MM.1S (cell line): Measurements from ENCODE around the gene CCT5.

Experiments
- DNase-seq: peaks from one replicate; pipeline ENCODE4 v3.0.0-alpha.2; 2015
- H2AFZ ChIP-seq: fragments of 300-600 bp; sonication (generic); 2 replicates; pipeline ENCODE4 v1.6.0; 2016; ENCODE audit warnings: antibody characterized with exemption, low read length
- H3F3A ChIP-seq: fragments of 300-600 bp; sonication (generic); 2 replicates; pipeline ENCODE4 v1.6.1; 2016; ENCODE audit warnings: mild to moderate bottlenecking, antibody characterized with exemption, low read length, moderate library complexity, mixed read lengths; ENCODE audit not compliant: insufficient read depth
- H3K27ac ChIP-seq: fragments of 300-600 bp; sonication (generic); 2 replicates; pipeline ENCODE4 v1.5.1; 2016; ENCODE audit warnings: mild to moderate bottlenecking, low read length
- H3K27me3 ChIP-seq: fragments of 300-600 bp; sonication (generic); replicated peaks from 2 replicates; pipeline ENCODE4 v1.6.0; 2016; ENCODE audit warnings: low read length; ENCODE audit not compliant: insufficient read depth
- H3K36me3 ChIP-seq: fragments of 300-600 bp; sonication (generic); replicated peaks from 2 replicates; pipeline ENCODE4 v1.6.1; 2016; ENCODE audit warnings: mild to moderate bottlenecking, low read length, mixed read lengths; ENCODE audit not compliant: insufficient read depth
- H3K4me1 ChIP-seq: fragments of 300-600 bp; sonication (generic); 2 replicates; pipeline ENCODE4 v1.6.1; 2016; ENCODE audit warnings: low read length, mixed read lengths
- H3K4me2 ChIP-seq: fragments of 300-600 bp; sonication (generic); 2 replicates; pipeline ENCODE4 v1.6.0; 2016; ENCODE audit warnings: low read depth, low read length
- H3K4me3 ChIP-seq: fragments of 300-600 bp; sonication (generic); 2 replicates; pipeline ENCODE4 v1.5.1; 2016; ENCODE audit warnings: low read length, mixed read lengths
- H3K79me2 ChIP-seq: fragments of 300-600 bp; sonication (generic); 2 replicates; pipeline ENCODE4 v1.6.1; 2016; ENCODE audit warnings: mixed run types, low read length, mixed read lengths
- H3K9ac ChIP-seq: fragments of 300-600 bp; sonication (generic); 2 replicates; pipeline ENCODE4 v1.6.1; 2016; ENCODE audit warnings: low read length, mixed read lengths
- H3K9me2 ChIP-seq: fragments of 300-600 bp; sonication (generic); replicated peaks from 2 replicates; pipeline ENCODE4 v1.6.1; 2016; ENCODE audit warnings: mild to moderate bottlenecking, low read length, mixed read lengths; ENCODE audit not compliant: insufficient read depth
- H3K9me3 ChIP-seq: fragments of 300-600 bp; sonication (generic); replicated peaks from 2 replicates; pipeline ENCODE4 v1.6.1; 2016; ENCODE audit warnings: mild to moderate bottlenecking, low read length, mixed read lengths; ENCODE audit not compliant: insufficient read depth
- H4K20me1 ChIP-seq: fragments of 300-600 bp; sonication (generic); 2 replicates; pipeline ENCODE4 v1.6.1; 2016; ENCODE audit warnings: mild to moderate bottlenecking, low read length, moderate library complexity, mixed read lengths; ENCODE audit not compliant: insufficient read depth
- CTCF ChIP-seq: fragments of 300-600 bp; sonication (generic); IDR thresholded peaks from 2 replicates; pipeline ENCODE4 v1.5.1; 2016; ENCODE audit warnings: antibody characterized with exemption, low read length, mixed read lengths
- EZH2 ChIP-seq: fragments of 300-600 bp; sonication (generic); optimal IDR thresholded peaks from 2 replicates; pipeline ENCODE3; 2017; ENCODE audit warnings: low read depth, mild to moderate bottlenecking, antibody characterized with exemption, low read length, mixed read lengths
- EZH2phosphoT487 ChIP-seq: fragments of 300-600 bp; sonication (generic); IDR thresholded peaks from 2 replicates; pipeline ENCODE4 v1.6.1; 2018; ENCODE audit warnings: antibody characterized with exemption, low read length

Gene CCT5

DNA sequence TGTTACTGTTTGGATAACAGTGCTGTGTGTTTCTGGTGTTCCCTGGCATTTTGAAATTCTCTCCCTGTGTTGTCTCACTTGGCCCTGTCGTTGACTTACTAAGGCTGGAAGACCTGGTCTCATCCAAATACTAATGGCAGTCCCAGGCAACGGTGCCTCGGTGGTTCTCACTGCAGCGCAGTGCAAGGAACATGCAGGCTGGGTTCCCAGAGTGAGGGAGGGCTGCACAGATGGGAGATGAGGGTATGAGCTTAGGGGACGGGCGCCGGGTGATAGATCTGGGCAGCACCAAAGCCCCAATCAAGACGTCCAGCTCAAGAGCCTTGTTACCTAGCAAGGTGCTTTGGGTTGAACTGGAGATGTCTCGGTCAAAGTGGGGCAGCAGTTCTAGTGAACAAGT, 11.0 kb downstream of the CCT5 start:
- DNase-seq = no peak
- Histone ChIP-seq H3F3A (peaks cover 14% of the 10 kb centered on the region; the same call in 1 of the 2 replicates), H3K27me3 (no peaks in the 10 kb centered on the region), H3K9ac (no peak overlapping the region), H3K9me3 (no peaks in the 10 kb centered on the region), H3K4me2 (no peak overlapping the region), H2AFZ (no peak overlapping the region), H3K9me2 (no peaks in the 10 kb centered on the region), H4K20me1 (0 out of 2 replicates have a peak, but pooled peaks cover 5% of the 10 kb centered on the region), H3K36me3 (peaks cover 50% of the 10 kb centered on the region), H3K79me2 (peaks cover 47% of the 10 kb centered on the region), H3K27ac (no peak overlapping the region), H3K4me3 (no peak overlapping the region), H3K4me1 (no peaks in the 10 kb centered on the region)
- TF ChIP-seq CTCF (no peak), EZH2phosphoT487 (no peak), EZH2 (no peak)

DNA sequence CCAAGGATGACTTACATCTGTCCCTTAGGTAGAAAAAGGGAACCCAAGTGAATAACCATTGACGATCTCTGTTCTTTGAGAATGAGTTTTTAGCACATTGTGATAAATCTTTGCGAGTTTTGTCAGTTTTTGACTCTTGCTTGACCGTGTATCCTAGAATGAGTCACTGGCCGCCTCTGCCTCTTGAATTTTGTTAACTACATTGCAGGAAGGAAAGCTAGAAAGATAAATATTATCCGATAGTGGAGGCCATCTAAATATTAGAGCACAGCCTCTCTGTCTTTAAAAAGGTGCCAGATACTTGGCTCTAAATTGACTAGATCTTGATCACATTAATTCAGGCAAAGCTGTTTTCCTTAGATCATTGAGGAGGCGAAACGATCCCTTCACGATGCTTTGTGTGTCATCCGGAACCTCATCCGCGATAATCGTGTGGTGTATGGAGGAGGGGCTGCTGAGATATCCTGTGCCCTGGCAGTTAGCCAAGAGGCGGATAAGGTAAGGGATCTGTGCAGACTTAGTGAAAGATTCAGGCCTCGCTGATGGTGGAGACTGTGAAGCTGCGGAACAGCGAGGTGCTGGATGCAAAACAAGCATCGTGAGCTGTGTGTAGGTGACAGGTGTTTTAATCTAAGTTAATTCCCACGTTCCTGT, 12.2 kb downstream of the CCT5 start:
- Histone ChIP-seq H3K27me3 (no peaks in the 10 kb centered on the region), H3K79me2 (peaks cover 35% of the 10 kb centered on the region), H3K4me1 (no peaks in the 10 kb centered on the region), H2AFZ (no peak overlapping the region), H3K4me3 (no peak overlapping the region), H3K36me3 (peaks cover 38% of the 10 kb centered on the region), H3K9ac (no peak overlapping the region), H4K20me1 (no peaks in the 10 kb centered on the region), H3F3A (peaks cover 14% of the 10 kb centered on the region; the same call in 1 of the 2 replicates), H3K4me2 (no peak overlapping the region), H3K9me3 (no peaks in the 10 kb centered on the region), H3K9me2 (no peaks in the 10 kb centered on the region), H3K27ac (no peak overlapping the region)
- no peak for TF ChIP-seq CTCF
- no peak for TF ChIP-seq EZH2phosphoT487
- no peak for TF ChIP-seq EZH2
- no peak for DNase-seq

GRCh38 chr5:10262995-10263394, 12.9 kb downstream of the CCT5 start:
- H3K4me2 ChIP-seq = no peak overlapping the region
- peaks cover 31% of the 10 kb centered on the region for H3K36me3 ChIP-seq
- H3K79me2 ChIP-seq = peaks cover 27% of the 10 kb centered on the region
- DNase-seq = no peak
- H3K9ac ChIP-seq = no peak overlapping the region
- H3K9me3 ChIP-seq = no peaks in the 10 kb centered on the region
- no peak for TF ChIP-seq EZH2
- TF ChIP-seq CTCF = no peak
- no peak for TF ChIP-seq EZH2phosphoT487
- peaks cover 12% of the 10 kb centered on the region; the same call in 1 of the 2 replicates for H3F3A ChIP-seq
- H3K27me3 ChIP-seq = no peaks in the 10 kb centered on the region
- H2AFZ ChIP-seq = no peak overlapping the region
- no peak overlapping the region for H3K27ac ChIP-seq
- no peaks in the 10 kb centered on the region for H4K20me1 ChIP-seq
- no peak overlapping the region for H3K4me3 ChIP-seq
- H3K4me1 ChIP-seq = no peaks in the 10 kb centered on the region
- H3K9me2 ChIP-seq = no peaks in the 10 kb centered on the region
